Mucosa of gallbladder (tissue), 1 donor: ENCODE measurements around the gene CDKN2AIP. TPM values are rescaled to one million over a fixed set of nuclear protein-coding genes. Genes with fewer than 3 reads are reported as not detected.
A peak's percentile ranks its signal among the peaks of the same experiment; 100 is the strongest.
"Not testable (repeated sequence)": the region's sequence is repeated elsewhere in the genome, so short reads cannot be mapped to it uniquely, and the experiment has no call there.

Experiments
- DNase-seq: peaks from one replicate; pipeline ENCODE4 v3.0.0-alpha.2; 2020; ENCODE audit warnings: low spot score
- total RNA-seq: library from RNA; stranded (reverse); gene quantifications from one replicate; pipeline ENCODE4 v1.2.1, GENCODE V29; 2021
- donor health status: DM: no; HTN: no; CAD: no.

The CDKN2AIP gene
- total RNA-seq, 1 donor from 2014 or later = 19.1 TPM

DNA sequence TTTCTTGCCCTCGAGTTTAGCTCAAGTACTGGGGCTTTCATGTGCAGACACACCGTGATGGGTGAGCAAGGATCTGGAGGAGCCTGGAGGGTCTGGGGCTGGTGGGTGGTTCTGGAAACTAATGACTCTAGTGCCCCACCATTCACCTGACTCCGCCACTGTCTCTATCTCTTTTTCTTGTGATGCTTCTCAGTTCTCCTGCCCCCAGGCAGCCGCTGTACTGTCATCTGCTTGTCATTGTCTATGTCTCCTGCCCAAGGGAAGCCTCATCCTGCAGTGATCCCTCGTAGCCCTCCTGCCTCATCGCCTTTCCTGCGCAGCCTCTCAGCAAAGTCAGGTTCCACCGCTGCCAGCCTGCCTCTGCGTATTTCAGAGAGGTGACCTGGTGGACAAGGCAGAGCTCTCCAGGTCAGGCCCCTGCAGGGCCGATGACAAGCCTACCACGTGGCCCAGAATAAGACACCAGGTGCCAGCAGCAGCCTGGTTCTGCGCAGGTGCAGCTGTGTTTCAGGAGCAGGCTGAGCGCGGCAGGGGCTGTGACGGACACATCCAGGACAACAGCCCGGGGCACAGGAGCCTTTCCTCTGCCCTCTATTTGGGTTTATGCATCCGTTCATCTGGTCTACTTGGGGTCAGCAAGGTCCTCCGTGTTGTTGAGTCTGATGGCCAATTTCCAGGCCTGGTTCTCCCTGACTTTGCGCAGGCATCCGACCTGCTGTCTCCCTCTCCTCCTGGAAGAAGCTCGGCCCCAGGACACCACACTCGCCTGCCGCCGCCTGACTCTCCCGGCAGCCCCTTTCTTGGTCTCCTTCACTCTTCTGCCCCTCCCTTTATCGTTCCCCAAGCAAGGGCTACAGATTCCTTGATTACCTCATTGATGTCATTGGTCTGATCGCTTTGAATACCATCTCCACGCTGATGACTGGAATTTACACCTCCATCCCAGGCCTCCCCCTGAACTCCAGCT, 30.9 kb upstream of the CDKN2AIP start:
- DNase-seq = no peak

DNA sequence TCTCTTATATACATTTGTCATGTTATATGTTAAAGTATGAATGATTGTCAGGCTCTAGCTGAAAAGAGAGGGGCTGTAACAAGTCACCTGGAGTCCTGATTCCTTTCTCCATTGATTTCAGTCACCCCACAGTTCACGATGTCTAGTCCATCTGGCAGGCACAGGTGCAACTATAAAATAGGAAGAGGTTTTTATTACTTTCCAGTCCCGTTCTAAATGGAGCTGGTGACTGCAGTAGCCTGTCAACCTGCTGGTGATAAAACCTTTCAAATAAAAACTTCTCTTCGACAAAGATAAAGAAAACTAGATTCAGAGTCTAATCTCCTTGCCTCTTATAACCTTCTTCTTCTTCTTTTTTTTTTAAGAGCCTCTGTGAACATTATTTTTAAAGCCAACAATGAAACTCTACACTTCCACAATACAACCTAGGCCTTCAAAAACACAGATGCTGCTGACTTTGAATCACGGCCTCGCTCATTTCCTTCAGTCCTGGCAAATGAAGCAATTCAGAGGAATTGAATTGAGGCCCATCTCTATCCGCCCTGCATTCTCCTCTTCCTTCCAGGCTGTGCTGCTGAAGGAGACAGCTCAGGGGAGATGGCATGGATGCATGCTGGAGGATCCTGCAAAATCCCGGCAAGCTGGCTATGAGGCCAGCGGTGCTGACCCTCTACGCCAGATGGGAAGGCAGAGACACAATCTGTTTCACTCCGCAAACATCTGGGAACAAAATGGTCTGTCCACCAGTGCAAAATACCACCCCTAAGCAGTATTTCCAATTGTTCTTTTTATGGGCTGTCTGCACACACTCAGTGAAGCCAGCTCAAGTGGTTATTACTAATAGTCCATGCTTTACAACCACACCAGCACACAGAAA, 27.3 kb upstream of the CDKN2AIP start:
- DNase-seq = no peak

DNA sequence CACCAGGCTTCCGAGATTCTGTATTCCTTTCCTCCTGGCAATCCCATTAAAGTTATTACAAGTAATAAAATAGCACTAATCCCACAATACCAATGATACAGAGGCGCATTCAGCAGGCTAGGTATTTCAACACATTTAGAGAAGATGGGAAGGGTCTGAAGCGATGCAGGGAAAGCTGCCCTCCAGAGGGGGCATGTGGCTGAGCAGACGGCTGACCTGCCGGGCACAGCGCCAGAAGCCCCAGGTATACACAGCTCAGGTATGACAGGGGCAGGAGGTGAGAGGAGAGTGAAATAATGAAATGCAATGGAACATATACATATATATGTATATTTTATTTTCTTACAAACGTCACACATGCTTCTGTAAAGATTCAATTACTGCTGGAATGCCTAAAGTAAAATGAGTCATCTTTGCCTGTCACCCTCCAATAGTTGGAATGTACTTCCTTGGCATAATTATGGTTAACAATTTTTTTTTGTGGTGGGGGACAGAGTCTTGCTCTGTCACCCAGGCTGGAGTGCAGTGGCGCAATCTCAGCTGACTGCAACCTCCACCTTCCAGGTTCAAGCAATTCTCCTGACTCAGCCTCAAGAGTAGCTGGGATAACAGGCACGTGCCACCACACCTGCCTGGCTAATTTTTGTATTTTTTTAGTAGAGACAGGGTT, 21.3 kb upstream of the CDKN2AIP start:
- no peak for DNase-seq

DNA sequence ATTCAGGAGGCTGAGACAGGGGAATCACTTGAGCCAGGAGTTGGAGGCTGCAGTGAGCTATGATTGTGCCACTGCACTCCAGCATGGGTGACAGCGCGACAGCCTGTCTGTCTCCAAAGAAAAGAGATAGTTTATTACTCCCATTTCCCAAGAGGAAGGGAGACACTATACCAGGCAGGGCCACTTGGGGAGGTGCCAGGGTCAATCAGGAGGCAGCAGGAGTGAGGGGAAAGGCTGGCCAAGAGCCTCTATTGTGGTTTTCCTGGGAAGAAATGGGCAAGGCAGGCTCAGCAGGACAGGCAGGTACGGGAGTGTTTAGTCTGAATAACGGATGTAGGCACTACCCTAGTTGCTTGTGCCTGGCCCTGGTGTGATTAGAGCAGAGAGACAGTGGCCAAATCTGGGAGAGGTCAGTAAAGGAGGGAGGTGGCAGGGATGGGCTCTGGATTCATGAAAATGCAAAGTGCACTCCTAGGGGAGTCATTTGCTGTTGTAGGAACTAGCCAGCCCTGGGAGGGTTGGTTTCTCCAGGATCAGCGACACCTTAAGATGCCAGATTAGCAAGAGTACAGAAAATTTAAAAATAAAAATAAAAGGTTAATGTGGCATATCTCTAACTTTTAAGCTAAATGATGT, 20.2 kb upstream of the CDKN2AIP start:
- no peak for DNase-seq

DNA sequence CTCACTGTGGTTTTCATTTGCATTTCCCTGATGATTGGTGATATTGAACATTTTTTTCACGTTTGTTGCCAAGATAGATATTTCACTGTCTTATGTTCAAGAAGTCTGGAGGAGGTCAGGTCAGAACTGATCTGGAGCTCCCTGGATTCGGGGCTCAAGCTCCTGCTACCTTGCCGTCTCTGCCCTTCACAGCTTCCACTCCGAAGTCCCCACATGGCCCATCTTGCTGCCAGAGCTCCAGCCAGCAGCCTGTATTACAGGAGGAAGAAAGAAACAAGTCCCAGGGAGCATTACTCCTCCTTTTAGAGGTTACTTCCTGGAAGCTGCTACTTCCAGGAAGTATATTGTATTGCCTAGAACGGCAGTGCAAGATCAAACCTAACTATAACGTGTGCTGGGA, 17.9 kb upstream of the CDKN2AIP start:
- DNase-seq = no peak

DNA sequence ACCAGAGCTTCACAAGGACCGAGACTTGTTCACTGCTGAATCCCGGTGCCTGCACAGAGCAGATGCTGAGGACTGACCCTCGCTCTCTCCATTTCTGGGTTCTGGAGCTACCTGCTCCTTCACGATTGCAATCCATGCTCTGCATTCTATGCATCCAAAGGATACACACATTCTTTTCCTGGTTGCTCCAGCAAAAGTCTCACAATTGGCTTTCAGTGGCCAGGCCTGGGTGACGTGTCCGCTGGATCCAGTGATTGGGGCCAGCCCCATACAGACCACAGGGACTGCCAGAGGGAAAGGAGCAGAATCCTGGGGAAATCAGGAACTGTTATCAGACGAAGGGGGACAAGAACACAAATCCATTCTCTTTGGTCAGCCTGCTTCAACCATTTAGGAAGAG, 14.9 kb upstream of the CDKN2AIP start:
- DNase-seq = no peak

DNA sequence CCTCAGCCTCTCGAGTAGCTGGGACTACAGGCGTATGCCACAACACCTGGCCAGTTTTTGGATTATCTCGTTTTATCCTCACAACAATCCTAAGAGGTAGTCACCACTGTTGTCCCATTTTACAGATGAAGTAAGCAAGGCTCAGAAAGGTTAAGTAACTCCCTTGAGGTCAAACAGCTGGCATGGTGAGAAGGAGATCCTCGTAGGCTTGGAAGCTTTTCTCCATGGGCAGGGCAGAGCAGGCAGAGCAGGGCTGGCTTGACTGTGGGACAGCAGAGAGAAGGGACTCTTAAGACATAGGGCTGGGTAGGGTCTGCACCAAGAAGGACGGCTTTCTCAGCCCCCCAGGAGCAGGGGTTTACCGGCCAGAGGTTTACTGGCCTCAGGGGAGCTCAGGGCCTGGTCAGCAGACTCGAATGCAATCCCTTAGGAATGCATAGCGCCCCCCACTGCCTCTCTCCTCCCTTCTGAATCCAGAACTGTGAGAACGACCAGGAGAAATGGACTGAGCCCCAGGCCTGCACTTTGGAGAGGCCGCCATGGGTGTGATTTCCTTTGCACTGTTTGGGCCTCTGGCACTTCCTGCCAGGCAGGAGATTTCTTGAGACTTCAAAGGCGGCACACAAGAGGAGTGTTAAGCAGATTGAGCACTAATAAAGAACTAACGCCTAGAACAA, 14.0 kb upstream of the CDKN2AIP start:
- DNase-seq = no peak

DNA sequence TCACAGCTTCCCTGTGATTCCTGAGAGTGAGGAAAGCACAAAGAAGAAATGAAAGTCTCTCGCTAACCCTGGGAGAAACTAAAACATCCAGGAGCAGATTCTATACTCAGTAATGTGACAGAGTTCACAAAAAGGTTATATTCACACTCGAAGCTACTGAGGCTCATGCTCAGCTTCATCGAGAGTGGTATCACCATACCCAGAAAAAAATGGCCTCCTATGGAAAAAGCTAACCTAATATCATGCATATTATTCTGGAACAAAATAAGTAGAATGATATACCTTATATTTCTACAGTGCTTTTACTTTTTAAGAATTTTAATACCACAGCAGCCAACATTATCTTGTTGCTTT, 13.5 kb upstream of the CDKN2AIP start:
- DNase-seq = no peak

DNA sequence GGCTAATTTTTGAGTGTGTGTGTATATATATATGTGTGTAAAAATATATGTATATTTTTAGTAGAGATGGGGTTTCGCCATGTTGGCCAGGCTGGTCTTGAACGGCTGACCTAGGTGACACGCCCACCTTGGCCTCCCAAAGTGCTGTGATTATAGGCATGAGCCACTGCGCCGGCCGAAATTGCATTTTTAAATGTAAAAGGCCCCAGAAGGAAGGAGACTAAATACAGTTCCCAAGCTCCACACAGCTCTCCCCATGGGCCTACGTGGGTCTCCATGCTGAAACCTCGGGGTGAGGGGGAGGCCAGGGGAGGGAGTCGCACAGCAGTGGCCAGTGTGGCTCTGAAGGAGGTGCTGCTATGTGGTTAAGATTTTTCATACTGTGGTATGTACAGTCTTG, 12.8 kb upstream of the CDKN2AIP start:
- DNase-seq = no peak

DNA sequence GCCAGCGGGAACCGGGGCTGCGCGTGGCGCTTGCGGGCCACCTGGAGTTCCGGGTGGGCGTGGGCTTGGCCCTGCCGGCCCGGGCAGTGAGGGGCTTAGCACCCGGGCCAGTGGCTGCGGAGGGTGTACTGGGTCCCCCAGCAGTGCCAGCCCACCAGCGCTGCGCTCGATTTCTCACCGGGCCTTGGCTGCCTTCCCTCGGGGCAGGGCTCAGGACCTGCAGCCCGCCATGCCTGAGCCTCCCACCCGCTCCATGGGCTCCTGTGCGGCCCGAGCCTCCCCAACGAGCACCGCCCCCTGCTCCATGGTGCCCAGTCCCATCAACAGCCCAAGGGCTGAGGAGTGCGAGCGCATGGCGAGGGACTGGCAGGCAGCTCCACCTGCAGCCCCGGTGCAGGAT, 11.3 kb upstream of the CDKN2AIP start:
- DNase-seq = not testable (repeated sequence)

DNA sequence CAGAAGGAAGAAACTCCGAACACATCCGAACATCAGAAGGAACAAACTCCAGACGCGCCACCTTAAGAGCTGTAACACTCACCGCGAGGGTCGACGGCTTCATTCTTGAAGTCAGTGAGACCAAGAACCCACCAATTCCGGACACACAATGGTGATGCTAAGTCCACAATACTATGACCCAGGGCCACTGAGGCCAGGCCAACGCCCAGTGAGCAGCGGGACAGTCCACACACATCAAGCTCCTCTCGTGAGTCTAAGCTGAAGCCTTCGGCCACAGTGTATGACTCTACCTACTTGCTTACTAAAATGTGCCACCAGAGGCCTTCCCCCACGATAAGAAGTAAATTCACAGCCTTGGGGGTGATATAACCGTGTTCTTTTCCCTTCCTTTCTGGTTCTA, 10.2 kb upstream of the CDKN2AIP start:
- no peak for DNase-seq

DNA sequence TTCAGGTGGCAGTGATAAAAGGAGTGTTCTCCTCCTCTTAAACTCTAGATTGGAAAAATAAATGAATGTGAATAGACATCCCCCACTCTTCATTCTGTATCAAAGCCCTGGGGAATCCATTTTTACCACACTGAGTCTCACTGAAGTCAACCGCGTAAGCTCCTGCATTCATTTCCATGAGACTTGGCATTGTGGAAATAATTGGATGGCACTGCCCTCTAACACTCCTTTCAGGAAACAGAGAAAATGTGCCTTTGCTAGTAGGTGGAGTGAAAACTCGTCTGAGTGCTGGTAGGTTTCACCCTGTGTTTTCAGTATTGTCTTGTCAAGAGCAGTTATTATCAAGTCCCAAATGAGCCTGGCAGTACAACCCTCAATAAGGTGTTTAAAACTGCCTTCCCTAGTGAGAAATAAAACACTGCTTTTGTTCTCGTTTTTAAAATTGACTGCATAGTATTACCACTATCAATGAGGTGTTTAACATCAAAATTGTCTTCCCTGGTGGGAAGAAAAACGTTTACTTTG, 9.7 kb upstream of the CDKN2AIP start:
- DNase-seq = no peak

DNA sequence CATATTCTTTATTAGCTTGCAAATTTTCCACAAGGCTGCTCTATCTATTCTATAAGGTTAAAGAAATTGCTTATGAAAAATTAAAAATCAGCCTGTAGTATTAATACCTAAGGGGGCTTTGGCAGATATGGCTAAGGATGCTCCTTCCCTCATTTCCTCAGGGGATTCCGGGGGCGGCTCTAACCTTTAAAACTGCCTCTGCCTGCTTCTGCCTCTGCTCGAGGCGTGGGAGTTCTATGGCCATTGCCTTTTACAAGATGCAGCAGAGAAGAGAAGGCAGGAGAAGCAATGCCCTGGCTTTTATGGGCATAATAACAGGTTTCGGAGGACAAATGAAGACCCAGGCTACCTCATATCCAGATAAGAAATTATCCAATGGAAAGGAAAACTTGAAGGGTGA, 8.6 kb upstream of the CDKN2AIP start:
- DNase-seq = no peak

DNA sequence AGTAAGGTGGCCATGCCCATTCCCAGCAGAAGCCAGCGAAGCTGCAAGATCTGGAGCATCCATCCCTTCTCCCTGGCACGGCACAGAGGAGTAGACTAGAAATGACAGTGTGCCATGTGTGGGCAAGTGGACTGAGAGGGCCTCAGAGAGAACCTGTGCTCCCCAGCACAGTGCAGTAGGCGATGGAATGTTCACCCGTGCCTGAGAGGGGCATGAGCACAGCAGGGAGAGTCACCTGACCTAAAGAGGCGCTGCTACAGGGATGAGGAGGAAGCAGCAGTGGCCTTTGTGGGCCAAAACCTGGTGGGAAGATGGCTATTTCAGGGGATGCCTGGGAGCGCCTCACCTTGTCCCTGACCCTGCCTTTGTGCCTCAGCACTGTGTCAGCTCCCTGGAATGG, 8.0 kb upstream of the CDKN2AIP start:
- no peak for DNase-seq

DNA sequence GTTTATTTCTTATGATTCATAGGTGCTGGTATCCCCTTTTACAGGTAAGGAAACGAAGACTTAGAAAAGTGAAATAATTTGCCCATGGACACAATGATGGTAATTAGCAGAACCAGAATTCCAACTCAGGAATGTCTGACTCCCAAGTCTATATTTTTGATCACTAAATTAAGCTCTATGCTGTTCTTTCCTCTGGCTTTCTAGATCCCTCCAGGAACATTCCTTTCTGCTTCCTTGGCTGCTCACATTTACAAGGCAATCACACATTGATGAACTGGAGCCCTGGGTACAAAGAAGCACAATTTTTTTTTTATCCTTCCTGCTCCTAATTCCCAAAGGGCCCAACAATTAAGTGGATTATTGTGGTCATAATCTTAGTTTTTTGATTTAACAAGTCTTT, 7.0 kb upstream of the CDKN2AIP start:
- no peak for DNase-seq

DNA sequence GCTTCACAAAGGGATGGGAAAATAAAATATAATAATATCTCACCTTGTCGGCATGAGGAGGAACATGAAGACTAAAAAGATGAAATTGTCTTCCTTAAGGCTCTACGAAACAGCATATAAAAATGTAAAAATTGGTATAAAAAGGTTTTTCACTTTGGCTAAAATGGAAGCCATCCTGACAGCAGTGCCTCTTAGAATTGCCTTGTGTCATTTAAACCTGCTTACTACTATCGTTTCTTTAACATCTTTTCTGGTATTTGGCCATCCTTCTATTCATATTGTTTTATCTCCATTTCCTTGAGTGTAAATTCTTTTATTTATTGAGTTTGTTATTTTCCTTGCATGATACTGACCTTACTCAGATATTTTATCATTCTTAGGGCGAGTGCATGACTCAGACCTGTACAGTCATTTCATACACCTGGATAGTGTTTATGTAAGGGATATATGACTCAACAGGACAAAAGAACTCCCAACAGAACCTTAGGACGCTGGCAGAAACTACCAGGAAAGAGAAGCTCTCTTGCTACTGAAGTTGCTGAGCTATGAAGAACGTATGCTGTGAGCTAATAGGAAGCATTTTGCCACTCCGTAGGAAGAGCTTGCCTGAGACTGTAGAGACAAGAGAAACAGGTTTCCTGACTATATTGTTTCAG, 5.8 kb upstream of the CDKN2AIP start:
- DNase-seq = peak; percentile 69

DNA sequence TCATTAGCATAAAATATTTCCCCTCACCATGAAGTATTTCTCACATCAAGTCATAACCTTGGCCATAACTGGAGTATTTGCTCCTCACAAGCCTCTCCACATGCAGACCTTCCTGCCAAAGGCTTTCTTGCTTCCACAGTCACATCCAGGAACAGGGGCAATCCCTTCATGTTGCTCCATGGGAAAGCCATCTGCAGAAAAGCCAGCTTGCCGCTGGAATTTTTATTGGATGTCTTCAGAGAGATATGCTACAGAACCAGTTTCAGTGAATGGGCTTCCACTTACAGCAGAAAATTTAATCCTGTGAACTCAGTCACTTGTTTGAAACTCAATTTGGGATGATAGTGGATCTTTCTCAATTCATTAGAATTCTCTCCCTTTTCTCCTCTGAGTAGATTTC, 3.2 kb upstream of the CDKN2AIP start:
- DNase-seq = no peak

DNA sequence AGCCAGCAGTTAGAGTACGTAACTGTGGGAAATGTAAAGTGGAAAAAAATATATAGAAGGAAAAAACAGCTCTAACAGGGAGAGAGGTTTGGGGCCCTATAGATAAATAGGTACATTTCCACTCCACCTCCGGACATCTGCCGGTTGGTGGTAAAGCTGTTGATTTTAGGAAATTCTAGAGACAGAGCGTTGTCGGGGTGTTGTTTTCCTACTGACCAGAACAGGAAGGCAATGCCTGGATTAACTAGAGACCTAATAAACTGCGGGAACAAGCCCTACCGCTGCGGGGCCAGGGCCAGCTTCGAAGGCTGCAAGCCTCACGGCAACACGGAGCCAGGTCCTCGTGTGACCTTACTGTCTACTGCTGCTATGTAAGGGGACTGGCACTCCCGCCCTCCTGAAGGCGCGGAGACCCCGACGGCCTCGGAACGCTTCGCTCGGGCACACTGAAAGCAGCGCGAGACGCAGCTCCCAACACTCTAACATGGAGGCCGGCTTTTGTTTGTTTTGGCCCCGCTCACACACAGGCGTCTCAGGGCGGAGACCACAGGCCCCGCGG, 702 bp upstream of the CDKN2AIP start:
- DNase-seq = no peak

DNA sequence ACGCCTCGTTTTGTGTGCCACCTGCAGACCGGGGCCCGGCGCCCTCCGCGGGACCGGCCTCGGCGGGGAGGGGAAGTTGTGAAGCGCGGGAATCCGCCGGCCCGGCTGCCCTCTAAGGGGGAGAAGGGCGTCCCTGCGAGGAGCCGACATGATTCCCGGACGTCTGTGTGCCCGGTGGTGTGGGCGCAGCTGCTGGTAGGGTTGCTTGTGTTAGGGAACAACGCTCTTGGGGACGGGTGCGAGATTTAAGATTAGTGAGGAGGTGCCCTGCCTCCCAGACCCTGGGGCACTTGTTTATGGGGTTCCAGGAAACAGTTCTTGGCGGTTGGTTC, 627 bp downstream of the CDKN2AIP start:
- no peak for DNase-seq

DNA sequence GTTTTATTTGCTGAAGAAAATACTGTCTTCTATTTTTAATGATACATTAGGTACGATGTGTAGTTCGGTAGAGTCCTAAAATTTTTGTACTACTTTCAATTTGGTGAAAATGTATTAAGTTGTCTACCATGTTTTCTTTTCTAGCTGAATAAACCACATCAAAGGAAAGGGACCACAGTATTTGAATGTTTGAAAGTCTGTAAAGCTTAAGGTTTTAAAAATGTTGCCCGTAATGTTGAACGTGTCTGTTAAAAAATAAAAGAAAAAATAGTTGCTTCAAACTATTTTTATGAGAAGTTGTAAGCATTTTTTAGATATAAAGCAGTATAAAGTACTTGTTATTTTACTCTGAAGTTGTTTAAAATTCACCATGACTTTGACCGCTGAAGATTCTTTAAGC, 3.2 kb downstream of the CDKN2AIP start:
- no peak for DNase-seq
